PC-3 (cell line): ENCODE measurements around the gene DSCAM.

ENCODE experiments used
- EZH2 ChIP-seq: fragments of 300-600 bp; sonication (generic); IDR thresholded peaks from one replicate; pipeline ENCODE4 v1.6.1; 2017; ENCODE audit warnings: antibody characterized with exemption, mild to moderate bottlenecking, low read length; ENCODE audit not compliant: unreplicated experiment
- EZH2phosphoT487 ChIP-seq: fragments of 300-600 bp; sonication (generic); IDR thresholded peaks from 2 replicates; pipeline ENCODE4 v1.6.1; 2018; ENCODE audit warnings: mild to moderate bottlenecking, antibody characterized with exemption, low read length, borderline replicate concordance
- TF ChIP-seq, protein P1 (sequence below): fragments of 300-600 bp; sonication (generic); conservative IDR thresholded peaks from 2 replicates; pipeline ENCODE4 v1.5.1; 2017; ENCODE audit warnings: antibody characterized with exemption, low read depth, mild to moderate bottlenecking, low read length

DNA sequence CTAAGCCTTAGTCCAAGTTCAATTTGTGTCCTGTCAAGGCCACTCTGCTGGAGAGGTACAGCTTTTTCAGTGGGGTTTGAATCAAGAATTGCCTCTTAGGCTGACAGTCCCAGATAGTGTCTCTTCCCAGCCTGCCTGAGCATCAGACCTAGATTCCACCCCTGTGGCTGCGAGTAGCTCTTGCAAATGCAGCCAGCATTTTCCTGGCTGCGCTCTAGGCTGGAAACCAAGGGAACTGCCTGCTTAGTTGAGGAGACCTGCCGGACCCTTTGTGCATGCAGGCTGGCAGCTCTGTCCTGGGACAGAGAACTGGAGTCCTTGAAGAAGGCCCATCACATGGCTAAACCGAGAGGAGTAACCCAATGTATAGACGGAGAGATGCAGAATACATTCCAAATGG is 686.0 kb downstream of the DSCAM start:
- TF ChIP-seq EZH2phosphoT487 (no peak), EZH2 (no peak)
- TF ChIP-seq, protein P1, sequence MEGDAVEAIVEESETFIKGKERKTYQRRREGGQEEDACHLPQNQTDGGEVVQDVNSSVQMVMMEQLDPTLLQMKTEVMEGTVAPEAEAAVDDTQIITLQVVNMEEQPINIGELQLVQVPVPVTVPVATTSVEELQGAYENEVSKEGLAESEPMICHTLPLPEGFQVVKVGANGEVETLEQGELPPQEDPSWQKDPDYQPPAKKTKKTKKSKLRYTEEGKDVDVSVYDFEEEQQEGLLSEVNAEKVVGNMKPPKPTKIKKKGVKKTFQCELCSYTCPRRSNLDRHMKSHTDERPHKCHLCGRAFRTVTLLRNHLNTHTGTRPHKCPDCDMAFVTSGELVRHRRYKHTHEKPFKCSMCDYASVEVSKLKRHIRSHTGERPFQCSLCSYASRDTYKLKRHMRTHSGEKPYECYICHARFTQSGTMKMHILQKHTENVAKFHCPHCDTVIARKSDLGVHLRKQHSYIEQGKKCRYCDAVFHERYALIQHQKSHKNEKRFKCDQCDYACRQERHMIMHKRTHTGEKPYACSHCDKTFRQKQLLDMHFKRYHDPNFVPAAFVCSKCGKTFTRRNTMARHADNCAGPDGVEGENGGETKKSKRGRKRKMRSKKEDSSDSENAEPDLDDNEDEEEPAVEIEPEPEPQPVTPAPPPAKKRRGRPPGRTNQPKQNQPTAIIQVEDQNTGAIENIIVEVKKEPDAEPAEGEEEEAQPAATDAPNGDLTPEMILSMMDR, result no peak
